ENCODE data around the gene NECAB2.

Gene NECAB2

DNA sequence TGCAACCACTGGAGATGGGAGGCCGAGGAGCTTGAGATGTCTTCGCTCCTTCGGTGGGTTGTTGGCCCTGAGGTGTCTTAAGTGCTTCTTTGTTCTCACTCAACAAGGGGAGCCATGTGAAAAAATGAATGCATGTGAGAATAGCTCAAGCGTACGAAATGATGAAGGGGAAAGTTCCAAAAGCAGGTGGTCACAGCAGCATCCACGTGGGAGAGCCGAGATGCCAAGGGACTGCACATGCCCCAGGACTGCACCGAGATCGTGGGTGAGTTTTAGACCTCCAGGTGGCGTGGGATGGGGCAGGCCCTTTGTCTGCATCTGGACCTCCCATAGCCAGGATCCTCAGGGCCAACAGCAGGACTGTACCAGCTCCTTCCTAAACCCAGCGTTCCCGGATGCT is 66.5 kb downstream of the NECAB2 start:
- Histone ChIP-seq H3K4me2 (ENCODE audit: low read length) (no peak overlapping the region), H3K36me3 (ENCODE audit: control insufficient read depth, insufficient read depth, low read length) (no peaks in the 10 kb centered on the region)
- TF ChIP-seq, protein P1, sequence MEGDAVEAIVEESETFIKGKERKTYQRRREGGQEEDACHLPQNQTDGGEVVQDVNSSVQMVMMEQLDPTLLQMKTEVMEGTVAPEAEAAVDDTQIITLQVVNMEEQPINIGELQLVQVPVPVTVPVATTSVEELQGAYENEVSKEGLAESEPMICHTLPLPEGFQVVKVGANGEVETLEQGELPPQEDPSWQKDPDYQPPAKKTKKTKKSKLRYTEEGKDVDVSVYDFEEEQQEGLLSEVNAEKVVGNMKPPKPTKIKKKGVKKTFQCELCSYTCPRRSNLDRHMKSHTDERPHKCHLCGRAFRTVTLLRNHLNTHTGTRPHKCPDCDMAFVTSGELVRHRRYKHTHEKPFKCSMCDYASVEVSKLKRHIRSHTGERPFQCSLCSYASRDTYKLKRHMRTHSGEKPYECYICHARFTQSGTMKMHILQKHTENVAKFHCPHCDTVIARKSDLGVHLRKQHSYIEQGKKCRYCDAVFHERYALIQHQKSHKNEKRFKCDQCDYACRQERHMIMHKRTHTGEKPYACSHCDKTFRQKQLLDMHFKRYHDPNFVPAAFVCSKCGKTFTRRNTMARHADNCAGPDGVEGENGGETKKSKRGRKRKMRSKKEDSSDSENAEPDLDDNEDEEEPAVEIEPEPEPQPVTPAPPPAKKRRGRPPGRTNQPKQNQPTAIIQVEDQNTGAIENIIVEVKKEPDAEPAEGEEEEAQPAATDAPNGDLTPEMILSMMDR (IDR thresholded peaks at IDR 0.05): no peak

GRCh38 chr16:84036131-84036530 is 68.1 kb downstream of the NECAB2 start:
- Histone ChIP-seq H3K79me2 (no peaks in the 10 kb centered on the region), H3K27ac (no peak overlapping the region), H3K4me1 (peaks cover 5% of the 10 kb centered on the region), H3K9ac (no peak overlapping the region), H3K36me3 (ENCODE audit: control insufficient read depth, insufficient read depth, low read length) (no peaks in the 10 kb centered on the region), H3K9me3 (ENCODE audit: control insufficient read depth, low read length) (no peaks in the 10 kb centered on the region), H3K4me2 (ENCODE audit: low read length) (no peak overlapping the region), H2AFZ (no peak overlapping the region), H3K4me3 (ENCODE audit: low read depth, low read length) (no peak overlapping the region), H3K27me3 (ENCODE audit: control insufficient read depth, insufficient read depth, low read length) (no peaks in the 10 kb centered on the region)
- TF ChIP-seq, protein P1 (IDR thresholded peaks at IDR 0.05): no peak

More for the DNA sequence above, 66.5 kb downstream of the NECAB2 start:
- Histone ChIP-seq H3K4me3 (ENCODE audit: low read depth, low read length) (no peak overlapping the region), H3K4me1 (peaks cover 5% of the 10 kb centered on the region), H3K27ac (no peak overlapping the region), H2AFZ (no peak overlapping the region), H3K27me3 (ENCODE audit: control insufficient read depth, insufficient read depth, low read length) (no peaks in the 10 kb centered on the region), H3K79me2 (no peaks in the 10 kb centered on the region), H3K9ac (no peak overlapping the region), H3K9me3 (ENCODE audit: control insufficient read depth, low read length) (no peaks in the 10 kb centered on the region)

GRCh38 chr16:84036982-84037425 is 69.0 kb downstream of the NECAB2 start:
- TF ChIP-seq, protein P1 (IDR thresholded peaks at IDR 0.05): no peak
- no peak overlapping the region for H3K4me3 ChIP-seq (ENCODE audit: low read depth, low read length)
- no peaks in the 10 kb centered on the region for H3K27me3 ChIP-seq (ENCODE audit: control insufficient read depth, insufficient read depth, low read length)
- no peaks in the 10 kb centered on the region for H3K36me3 ChIP-seq (ENCODE audit: control insufficient read depth, insufficient read depth, low read length)
- H3K27ac ChIP-seq: no peak overlapping the region
- H2AFZ ChIP-seq: no peak overlapping the region
- no peaks in the 10 kb centered on the region for H3K9me3 ChIP-seq (ENCODE audit: control insufficient read depth, low read length)
- H3K79me2 ChIP-seq: no peaks in the 10 kb centered on the region
- H3K9ac ChIP-seq: no peak overlapping the region
- H3K4me1 ChIP-seq: peaks cover 5% of the 10 kb centered on the region
- H3K4me2 ChIP-seq (ENCODE audit: low read length): no peak overlapping the region

DNA sequence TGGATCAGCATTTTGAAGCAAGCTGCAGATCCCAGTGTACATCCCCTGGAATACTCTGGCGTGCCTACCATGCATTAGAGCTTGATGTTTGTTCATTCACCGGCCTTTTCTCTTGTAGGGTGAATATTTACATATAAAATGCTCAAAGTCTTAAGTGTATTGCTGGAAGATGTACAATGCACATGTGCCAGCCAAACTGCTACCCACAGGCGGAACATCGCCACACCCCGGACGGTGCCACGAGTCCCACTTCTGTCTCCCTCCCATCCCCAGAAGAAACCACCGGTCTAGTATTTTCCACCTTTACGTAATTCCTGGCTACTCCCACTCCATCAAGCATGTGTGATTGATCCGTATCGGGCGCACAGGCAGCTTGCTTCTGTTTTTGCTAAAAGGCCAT is 70.4 kb downstream of the NECAB2 start:
- H3K27ac ChIP-seq: no peak overlapping the region
- H3K4me3 ChIP-seq (ENCODE audit: low read depth, low read length): no peak overlapping the region
- no peaks in the 10 kb centered on the region for H3K36me3 ChIP-seq (ENCODE audit: control insufficient read depth, insufficient read depth, low read length)
- no peak overlapping the region for H2AFZ ChIP-seq
- no peak overlapping the region for H3K9ac ChIP-seq
- no peak overlapping the region for H3K4me2 ChIP-seq (ENCODE audit: low read length)
- H3K9me3 ChIP-seq (ENCODE audit: control insufficient read depth, low read length): no peaks in the 10 kb centered on the region
- no peaks in the 10 kb centered on the region for H3K79me2 ChIP-seq
- H3K27me3 ChIP-seq (ENCODE audit: control insufficient read depth, insufficient read depth, low read length): no peaks in the 10 kb centered on the region
- peaks cover 11% of the 10 kb centered on the region for H3K4me1 ChIP-seq
- TF ChIP-seq, protein P1 (IDR thresholded peaks at IDR 0.05): no peak

DNA sequence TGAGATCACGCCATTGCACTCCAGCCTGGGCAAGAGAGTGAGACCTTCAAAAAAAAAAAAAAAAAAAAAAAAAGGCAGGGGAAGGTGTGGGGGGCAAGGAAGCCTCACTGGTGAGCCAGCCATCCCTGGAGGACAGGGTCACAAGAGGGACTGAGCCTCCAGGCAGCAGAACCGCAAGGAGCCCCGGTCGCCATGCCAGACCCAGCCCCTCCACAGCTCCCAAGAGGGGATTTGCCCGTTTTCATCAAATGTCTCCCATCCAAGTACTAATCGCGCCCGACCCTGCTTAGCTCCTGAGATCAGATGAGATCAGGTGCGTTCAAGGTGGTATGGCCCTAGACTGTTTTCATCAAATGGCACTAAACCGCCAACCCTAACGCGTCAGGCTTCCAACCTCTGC is 71.7 kb downstream of the NECAB2 start:
- no peak overlapping the region for H3K4me2 ChIP-seq (ENCODE audit: low read length)

More for the DNA sequence above, 71.7 kb downstream of the NECAB2 start:
- no peak overlapping the region for H3K9ac ChIP-seq
- H3K27me3 ChIP-seq (ENCODE audit: control insufficient read depth, insufficient read depth, low read length): no peaks in the 10 kb centered on the region
- no peaks in the 10 kb centered on the region for H3K79me2 ChIP-seq
- H3K9me3 ChIP-seq (ENCODE audit: control insufficient read depth, low read length): no peaks in the 10 kb centered on the region
- H3K4me1 ChIP-seq: peaks cover 17% of the 10 kb centered on the region
- H2AFZ ChIP-seq: no peak overlapping the region
- no peak overlapping the region for H3K4me3 ChIP-seq (ENCODE audit: low read depth, low read length)
- TF ChIP-seq, protein P1 (IDR thresholded peaks at IDR 0.05): no peak
- H3K27ac ChIP-seq: no peak overlapping the region
- no peaks in the 10 kb centered on the region for H3K36me3 ChIP-seq (ENCODE audit: control insufficient read depth, insufficient read depth, low read length)

Measured in parathyroid adenoma (tissue), 2 donors.